CD4-positive, alpha-beta T cell treated with Interleukin-6 for 4 hours (primary cell): ENCODE measurements around the gene CCBE1.
"Not testable (repeated sequence)": the region's sequence is repeated elsewhere in the genome, so short reads cannot be mapped to it uniquely, and the experiment has no call there.

ENCODE experiments used
- DNase-seq: peaks from one replicate; pipeline ENCODE4 v3.0.0-alpha.2; 2020; ENCODE audit warnings: mixed read lengths

CCBE1 gene

GRCh38 chr18:59697236-59697932, at the start of gene CCBE1:
Gene CCBE1, minus strand, starts transcription at chr18:59697423.
- no peak for DNase-seq

GRCh38 chr18:59744271-59744721, 47.1 kb upstream of the CCBE1 start:
- no peak for DNase-seq

GRCh38 chr18:59743566-59743965, 46.3 kb upstream of the CCBE1 start:
- DNase-seq = no peak

GRCh38 chr18:59742325-59743111, 45.3 kb upstream of the CCBE1 start:
- no peak for DNase-seq

GRCh38 chr18:59740141-59740540, 42.9 kb upstream of the CCBE1 start:
- DNase-seq = no peak

- no peak for DNase-seq
Measured at GRCh38 chr18:59737776-59738300, 40.6 kb upstream of the CCBE1 start.

DNA sequence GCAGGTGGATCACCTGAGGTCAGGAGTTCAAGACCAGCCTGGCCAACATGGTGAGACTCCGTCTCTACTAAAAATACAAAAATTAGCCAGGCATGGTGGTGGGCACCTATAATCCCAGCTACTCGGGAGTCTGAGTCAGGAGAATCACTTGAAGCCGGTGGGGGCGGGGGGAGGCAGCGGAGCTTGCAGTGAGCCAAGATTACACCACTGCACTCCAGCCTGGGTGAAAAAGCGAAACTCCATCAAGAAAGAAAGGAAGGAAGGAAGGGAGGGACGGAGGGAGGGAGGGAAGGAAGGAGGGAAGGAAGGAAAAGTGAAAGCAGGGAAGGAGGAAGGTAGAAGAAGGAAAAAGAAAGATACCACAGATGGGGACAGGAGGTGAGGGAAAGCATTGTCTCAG, 40.1 kb upstream of the CCBE1 start:
- DNase-seq = not testable (repeated sequence)

DNA sequence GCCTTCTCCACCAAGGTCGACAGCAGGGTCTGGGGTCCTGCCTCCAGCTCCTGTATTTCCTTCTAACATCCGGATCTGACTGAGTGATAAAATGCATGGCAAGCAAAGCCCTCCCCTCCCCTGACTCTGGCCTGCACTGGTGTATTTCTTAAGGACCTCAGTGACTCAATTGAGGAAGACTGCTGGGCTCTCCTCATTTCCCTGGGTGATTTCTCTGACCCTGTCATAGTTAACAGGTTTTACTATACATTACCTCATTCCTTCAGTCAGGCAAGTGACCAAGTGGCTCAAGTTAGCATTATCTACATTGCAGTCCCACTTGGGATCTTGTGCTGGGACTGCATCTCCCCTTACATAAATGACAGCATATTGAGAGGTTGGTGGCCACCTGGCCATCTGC, 38.8 kb upstream of the CCBE1 start:
- DNase-seq = no peak

DNA sequence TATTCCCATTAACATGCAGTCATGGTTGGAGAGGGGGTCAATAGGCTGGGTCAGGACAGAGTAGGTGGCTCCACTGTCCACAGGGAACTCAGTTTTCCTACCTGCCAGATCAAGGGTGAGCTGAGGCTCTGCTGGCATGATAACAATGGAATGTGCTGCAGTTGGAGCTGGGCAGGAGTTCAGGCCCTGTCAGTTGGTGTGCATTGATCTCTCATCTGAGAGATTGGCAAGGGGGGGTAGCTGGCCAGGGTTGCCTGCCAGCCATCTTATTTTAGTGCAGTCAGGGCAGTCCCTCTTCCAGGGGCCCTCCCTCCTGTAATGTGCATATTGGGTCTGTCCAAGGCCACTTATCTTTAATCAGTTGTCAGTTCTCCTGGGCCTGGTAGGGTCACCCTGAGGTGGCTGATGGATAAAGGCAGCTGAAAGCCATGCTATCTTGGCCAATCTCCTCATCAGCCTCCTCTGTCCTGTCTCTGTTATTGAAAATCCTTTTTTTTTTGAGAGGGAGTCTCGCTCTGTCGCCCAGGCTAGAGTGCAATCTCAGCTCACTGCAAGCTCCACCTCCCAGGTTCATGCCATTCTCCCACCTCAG, 38.1 kb upstream of the CCBE1 start:
- no peak for DNase-seq

DNA sequence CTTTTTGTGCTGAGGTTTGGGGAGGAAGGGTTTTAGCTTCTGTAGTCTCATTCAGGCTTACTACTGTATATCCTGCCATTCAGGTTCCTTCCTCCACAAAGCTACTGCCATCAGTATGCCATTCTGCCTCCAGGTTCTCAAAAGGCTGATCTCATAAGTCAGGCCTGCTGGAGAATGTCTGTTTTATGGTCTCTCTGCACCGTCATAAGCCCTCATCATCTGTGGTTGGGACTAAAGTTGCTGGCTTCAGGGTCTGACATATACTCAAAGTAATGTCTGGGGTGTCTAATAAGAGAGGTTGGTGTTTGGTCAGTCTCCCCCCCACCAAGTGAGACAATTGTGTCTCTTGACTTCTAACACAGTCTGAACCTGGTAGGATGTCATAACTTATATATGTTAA, 36.2 kb upstream of the CCBE1 start:
- no peak for DNase-seq

DNA sequence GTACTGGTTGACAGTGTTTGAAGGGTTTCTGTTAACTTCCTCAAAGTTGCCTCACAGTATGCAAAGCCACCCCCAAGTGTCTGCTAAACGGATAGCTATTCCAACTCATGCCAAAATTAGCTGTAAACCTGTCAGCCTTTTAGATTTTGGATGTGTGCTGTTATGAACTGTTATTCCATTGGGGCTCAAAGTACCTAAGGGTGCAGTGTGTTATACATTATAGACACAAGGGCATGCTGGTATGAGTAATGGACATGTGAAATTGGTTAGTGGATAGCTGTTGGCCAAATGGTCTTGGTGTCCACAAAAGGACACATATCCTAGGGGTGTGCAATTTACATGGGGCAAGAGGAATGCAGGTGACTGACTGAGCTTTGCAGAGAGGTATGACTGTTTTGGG, 33.7 kb upstream of the CCBE1 start:
- no peak for DNase-seq

DNA sequence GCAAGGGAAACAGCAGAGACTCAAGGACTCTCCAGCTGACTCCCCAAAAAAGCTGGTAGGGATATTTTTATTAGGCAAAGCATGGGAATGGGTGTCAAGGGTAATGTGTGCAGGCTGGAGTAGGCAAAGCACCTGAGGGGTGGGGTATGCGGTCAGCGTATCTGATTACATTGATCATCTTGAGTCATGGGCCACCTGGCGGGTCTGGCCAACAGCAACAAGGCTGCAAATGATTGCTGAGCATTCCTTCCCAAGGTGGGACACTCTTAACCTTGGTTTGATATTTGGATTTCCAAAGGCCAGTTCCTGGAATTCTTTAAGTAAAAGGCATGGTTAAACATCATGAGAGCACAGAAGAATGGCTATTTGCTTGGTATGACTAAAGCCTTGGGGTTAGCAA, 32.6 kb upstream of the CCBE1 start:
- DNase-seq = no peak

DNA sequence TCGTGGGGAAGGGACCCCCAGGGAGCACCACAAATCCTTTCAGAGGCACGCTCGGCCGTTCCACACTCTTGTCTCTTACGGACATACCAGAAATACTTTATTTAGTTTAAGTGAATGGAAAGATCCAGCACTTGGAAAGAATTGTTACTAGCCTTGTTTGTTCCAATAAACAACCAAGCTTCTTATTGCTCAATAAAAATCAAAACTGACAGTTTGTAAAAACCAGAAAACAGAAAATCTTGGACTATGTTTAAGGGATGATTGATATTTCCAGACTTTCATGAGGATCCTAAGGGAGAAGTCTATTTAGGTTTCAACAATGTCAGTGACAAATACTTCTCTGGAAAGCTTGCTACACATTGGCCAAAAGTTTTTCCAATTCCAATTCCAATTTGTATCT, 31.6 kb upstream of the CCBE1 start:
- DNase-seq = no peak

DNA sequence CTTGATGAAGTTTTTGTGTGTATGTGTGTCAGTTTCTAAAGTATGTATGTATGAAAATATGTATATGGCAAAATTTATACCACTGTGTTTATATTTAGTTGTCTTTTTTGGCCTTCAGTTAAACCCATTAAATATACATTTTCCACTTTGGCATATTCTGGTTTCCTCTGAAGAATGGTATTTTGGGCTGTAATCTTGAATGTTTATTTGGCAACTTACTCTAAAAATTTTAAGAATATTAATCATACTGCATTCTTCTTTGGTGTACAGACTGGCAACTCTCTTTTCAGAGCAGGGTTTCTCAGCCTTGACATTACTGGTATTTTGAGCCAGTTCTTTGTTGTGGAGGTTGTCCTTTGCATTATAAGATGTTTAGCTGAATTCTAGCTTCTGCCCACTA, 27.9 kb upstream of the CCBE1 start:
- no peak for DNase-seq

- DNase-seq = no peak
Measured at GRCh38 chr18:59724103-59724502, 26.9 kb upstream of the CCBE1 start.

- DNase-seq = no peak
Measured at GRCh38 chr18:59721931-59722330, 24.7 kb upstream of the CCBE1 start.

- no peak for DNase-seq
Measured at GRCh38 chr18:59721211-59721610, 24.0 kb upstream of the CCBE1 start.

DNA sequence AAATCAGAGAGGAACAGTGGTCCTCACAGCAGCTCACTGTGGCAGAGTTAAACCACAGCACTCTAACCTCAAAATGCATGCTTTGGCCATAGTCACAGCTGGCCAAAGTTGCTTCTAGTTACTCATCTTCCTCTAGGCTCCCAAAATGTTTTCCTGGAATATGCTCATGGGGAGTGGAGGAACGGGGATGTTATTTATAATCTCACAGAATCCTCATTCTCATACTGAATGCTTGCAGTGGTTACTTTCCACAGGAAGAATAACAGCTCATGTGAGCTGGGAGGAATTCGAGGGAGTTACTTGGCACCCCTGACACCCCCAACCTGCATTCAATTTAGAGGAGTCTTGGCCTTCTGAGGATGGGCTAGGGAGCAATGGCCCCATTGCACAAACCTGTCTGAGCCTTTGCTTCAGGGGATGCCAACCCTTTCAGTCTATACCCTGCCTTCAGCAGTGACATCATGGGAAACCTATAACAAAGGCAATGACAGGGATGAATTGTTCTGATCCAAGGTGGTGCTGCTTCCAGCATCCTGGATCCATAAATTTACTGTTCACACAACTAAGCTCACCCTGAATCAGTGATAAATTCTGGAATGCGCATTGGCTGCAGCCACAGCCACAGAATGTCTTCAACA, 22.4 kb upstream of the CCBE1 start:
- DNase-seq = no peak

DNA sequence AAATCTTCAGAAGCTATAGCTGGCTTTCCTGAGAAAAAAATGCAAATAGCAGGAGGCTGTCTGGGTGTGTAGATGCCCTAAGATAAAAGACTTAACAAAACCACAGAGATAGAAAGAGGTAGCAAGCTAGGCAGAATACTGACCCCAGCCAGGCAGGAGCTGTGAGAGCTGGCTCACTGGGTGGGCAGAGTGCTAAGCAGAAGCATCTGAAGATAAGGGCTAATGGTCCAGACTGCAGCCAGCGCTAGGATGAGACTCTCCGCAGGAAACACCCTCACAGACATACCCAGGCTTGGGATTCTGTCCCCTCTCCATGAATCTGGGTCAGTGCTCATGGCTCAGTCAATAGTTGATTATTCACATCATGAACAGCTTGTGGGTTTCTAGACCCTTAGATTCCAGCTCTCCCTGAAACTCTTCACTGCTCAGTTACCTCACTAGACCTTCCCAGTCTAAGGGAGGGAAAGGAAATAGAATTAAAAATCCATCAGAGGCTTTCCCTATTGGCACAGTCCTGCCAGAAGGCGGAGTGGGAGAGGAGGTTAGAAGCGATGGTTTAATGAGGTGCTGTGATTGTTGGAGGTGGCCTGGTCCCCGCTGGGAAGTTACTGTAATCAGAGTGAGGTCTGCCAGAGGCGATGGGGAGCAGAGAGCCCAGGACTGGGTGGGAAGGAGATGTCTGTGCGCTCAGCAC, 21.4 kb upstream of the CCBE1 start:
- DNase-seq = no peak

DNA sequence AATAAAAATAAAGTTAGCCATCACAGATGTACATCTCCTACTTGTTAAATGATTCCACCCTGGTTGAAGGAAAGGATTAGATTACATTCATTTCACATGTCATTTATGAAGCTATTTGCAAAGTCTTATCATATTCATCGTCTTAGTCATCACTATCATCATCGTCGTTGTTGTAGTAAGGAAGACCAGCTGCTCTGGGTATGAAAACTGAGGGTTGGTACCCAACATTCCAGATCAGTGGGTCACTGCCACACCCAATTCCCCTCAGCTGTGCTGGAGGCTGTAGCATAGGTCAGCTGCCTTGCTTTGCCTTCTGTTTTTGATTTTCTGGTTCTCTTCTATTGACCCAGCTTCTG, 20.9 kb upstream of the CCBE1 start:
- no peak for DNase-seq

DNA sequence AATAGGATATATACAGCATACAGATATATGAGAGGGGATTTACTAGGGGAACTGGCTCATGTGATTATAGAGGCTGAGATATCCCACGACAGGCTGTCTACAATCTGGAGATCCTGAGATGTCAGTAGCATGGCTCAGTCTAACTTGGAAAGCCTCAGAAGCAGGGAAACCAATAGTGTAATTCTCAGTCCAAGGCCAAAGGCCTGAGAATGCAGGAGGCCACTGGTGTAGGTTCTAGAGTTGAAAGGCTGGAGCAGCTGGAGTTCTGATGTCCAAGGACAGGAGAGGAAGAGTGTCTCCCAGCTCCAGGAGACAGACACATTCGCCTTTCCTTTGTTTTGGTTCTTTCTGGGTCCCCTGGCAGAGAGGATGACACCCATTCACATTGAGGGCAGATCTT, 20.1 kb upstream of the CCBE1 start:
- no peak for DNase-seq

- no peak for DNase-seq
Measured at GRCh38 chr18:59715966-59716369, 18.7 kb upstream of the CCBE1 start.

- no peak for DNase-seq
Measured at GRCh38 chr18:59715445-59715844, 18.2 kb upstream of the CCBE1 start.
